Cardiac fibroblast (primary cell): ENCODE measurements around the gene FRYL.

Experiments used
- DNase-seq, 2 donors: peaks; one replicate each; pipeline versions ENCODE4 v3.0.0 to v3.0.0-alpha.2; 2010; ENCODE audit warnings: low read depth in 2 of 2
- H3K4me3 ChIP-seq, 2 donors: replicated peaks in 1 of 2; 1 replicate in 1 of 2; 2 replicates in 1 of 2; pipeline ENCODE4 v1.5.1; 2011; ENCODE audit warnings: low read depth in 2 of 2, low read length in 2 of 2, mild to moderate bottlenecking in 2 of 2, moderate library complexity in 1 of 2
- TF ChIP-seq, protein P1 (sequence below): IDR thresholded peaks from one replicate; pipeline ENCODE4 v1.5.1; 2011; ENCODE audit warnings: low read depth, mild to moderate bottlenecking, low read length, inconsistent platforms

The FRYL gene

DNA sequence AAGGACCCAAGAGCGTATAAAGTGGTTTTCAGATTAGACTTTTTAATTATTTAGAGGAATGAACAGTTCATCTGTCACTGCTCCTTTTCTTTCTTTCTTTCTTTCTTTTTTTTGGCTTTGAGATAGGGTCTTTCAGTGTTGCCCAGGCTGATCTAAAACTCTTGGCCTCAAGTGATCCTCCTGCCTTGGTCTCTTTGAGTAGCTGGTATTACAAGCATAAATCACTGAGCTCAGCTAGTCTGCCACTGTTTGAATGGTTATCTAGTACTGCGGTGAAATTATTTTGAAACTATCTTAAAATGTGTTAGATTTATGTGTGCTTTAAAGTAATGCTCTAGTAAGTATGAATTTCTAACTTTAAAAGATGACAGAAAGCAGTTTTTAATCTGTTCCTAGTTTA, 6.5 kb upstream of the FRYL start:
- no peak for DNase-seq
- TF ChIP-seq, protein P1, sequence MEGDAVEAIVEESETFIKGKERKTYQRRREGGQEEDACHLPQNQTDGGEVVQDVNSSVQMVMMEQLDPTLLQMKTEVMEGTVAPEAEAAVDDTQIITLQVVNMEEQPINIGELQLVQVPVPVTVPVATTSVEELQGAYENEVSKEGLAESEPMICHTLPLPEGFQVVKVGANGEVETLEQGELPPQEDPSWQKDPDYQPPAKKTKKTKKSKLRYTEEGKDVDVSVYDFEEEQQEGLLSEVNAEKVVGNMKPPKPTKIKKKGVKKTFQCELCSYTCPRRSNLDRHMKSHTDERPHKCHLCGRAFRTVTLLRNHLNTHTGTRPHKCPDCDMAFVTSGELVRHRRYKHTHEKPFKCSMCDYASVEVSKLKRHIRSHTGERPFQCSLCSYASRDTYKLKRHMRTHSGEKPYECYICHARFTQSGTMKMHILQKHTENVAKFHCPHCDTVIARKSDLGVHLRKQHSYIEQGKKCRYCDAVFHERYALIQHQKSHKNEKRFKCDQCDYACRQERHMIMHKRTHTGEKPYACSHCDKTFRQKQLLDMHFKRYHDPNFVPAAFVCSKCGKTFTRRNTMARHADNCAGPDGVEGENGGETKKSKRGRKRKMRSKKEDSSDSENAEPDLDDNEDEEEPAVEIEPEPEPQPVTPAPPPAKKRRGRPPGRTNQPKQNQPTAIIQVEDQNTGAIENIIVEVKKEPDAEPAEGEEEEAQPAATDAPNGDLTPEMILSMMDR = no peak
- no peak overlapping the region for H3K4me3 ChIP-seq

DNA sequence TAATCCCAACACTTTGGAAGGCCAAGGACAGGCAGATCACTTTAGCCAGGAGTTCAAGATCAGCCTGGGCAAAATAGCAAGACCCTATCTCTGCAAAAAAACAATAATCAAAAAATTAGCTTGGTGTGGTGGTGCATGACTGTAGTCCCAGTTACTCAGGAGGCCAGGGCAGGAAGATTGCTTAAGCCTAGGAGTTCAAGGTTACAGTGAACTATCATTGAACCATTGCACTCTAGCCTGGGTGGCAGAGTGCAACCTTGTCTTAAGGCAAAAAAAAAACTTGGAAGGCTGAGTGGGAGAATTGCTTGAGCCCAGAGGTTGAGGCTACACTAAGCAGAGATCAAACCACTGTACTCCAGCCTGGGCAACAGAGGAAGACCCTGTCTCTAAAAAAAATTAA, 5.2 kb upstream of the FRYL start:
- TF ChIP-seq, protein P1 = no peak
- H3K4me3 ChIP-seq = no peak overlapping the region

DNA sequence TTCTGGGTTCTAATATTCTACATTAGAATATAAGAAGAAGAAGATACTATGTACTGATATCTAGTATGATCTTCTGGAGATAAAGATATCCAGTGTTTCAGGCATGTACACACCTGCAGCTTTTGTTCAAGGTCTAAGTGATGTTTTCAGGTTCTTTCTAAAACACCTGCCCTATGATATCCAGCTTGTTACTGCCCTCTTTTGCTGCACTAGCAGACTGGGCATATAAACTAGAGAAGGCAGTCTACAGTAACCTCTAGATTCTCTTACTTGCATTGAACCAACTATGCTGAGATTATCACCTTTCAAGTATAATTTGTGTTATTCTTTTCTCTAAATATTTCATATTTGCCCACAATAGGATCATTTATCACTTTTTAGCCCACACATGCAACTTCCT, 1.9 kb upstream of the FRYL start:
- no peak for DNase-seq
- no peak overlapping the region for H3K4me3 ChIP-seq
- TF ChIP-seq, protein P1 = no peak

More for the DNA sequence above, 5.2 kb upstream of the FRYL start:
- no peak for DNase-seq

DNA sequence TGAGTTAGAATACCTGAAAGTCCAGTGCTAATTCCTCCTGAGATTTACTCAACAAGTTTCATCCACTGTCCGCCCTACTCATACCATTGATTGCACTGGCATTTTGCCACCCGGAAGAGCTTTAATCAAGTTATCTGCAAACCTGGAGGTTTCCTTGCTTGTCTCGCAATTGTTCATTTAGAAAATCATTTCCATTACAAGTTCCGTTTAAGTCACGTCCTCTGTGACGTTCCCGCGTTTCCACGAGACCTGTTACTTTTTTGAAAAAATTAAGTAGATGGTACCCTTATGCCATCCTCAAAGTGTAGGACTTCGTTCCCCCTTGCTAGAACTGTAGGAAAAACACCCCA, 761 bp upstream of the FRYL start:
- peak overlapping the region; percentile 53 to 66 for H3K4me3 ChIP-seq
- TF ChIP-seq, protein P1 = no peak
- peak; percentile 51 to 62 for DNase-seq

DNA sequence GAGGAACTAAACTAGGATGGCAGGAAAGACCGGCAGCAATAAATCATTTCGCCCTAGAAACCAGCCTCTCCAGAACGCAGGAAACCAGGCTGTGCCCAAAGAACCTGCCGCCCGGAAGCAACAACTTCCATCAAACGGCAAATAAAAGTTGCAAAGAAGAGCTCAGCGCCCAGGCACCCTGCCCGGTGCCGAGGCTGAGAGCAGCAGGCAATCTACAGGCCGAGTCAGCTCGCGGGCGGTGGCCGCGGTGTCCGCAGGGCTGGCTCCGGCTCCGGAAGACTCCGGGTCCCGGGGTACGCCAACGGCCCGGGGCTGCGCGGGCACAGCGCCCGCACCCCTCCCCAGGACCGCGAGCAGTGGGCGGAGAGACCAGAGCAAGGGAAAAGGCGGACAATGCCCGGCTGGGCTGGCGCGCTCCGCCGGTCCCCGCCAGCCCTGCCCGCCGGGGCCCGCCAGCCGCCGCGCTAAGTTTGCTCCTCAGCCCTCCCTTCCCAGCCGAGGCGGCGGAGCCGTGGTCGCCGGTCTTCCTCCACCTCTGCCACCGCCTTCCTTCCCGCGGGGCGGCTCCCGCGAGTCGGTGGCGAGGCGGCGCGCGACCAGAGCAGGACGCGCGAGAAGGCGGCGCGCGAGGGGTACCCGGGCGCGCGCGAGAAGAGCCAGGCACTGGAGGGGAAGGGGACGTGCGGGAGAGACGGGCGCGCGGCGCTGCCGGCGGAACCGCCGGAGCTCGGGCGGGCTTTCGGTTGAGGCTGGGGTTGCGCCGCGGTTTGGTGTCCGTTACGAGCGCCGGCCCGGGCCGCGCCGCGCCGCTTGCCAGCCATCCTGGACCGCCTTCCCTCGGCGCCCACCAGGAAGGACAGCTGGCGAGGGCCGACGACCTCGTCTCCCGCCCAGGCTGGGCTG, 733 bp downstream of the FRYL start:
- peak overlapping the region; percentile 88 to 90 for H3K4me3 ChIP-seq
- peak; percentile 46 to 66 for DNase-seq
- TF ChIP-seq, protein P1 = no peak

DNA sequence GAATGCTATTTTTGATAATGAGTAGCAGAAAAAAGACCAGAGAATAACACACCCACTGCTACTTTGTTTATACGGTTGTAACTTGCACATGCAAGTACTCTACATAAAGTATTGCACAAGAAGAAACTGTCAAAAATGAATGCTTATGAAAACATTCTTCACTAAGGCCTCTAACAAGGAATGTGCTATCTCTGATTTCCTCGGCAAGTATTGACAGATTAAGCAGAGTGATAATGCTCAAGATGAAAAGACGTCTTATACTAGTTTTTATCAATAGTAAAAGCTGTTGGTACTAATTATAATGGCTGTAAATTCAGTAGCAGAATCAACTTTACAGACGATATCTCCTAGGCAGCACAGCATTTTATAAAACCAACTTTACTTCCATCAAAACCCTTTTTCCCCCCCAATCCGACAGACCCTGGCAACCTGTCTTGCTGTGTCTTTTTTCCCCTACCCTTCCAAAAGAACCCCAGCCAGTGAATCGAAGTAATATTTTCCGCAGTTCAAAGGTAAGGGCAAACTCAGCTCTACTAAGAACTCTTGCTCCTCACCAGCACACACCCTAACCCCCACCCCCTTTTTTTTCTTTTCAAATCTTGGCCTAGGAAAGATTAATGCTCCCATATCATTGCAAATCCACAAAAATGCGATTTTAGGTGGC, 1.5 kb downstream of the FRYL start:
- peak overlapping the region; percentile 88 to 90 for H3K4me3 ChIP-seq
- TF ChIP-seq, protein P1 = no peak
- peak; percentile 55 to 60 for DNase-seq
